Glomerular visceral epithelial cell (primary cell): Measurements from ENCODE around the gene RASAL3.
"Not testable (repeated sequence)": the region's sequence is repeated elsewhere in the genome, so short reads cannot be mapped to it uniquely, and the experiment has no call there.

Experiments used
- DNase-seq: peaks from one replicate; pipeline ENCODE4 v3.0.0-alpha.2; 2016; ENCODE audit errors: extremely low spot score

RASAL3 gene

GRCh38 chr19:15473821-15474220 is 9.5 kb upstream of the RASAL3 start:
- not testable (repeated sequence) for DNase-seq

- DNase-seq, result no peak
Measured at GRCh38 chr19:15471639-15472101, 7.3 kb upstream of the RASAL3 start.

- no peak for DNase-seq
Measured at GRCh38 chr19:15469513-15470297, 5.4 kb upstream of the RASAL3 start.

GRCh38 chr19:15468675-15469512 is 4.5 kb upstream of the RASAL3 start:
- no peak for DNase-seq

GRCh38 chr19:15467734-15468214 is 3.4 kb upstream of the RASAL3 start:
- no peak for DNase-seq

- DNase-seq, result no peak
Measured at GRCh38 chr19:15466851-15467733, 2.7 kb upstream of the RASAL3 start.

- no peak for DNase-seq
Measured at GRCh38 chr19:15463861-15464371, 428 bp downstream of the RASAL3 start.

- no peak for DNase-seq
Measured at GRCh38 chr19:15461694-15462093, 2.6 kb downstream of the RASAL3 start.

- no peak for DNase-seq
Measured at GRCh38 chr19:15457701-15458484, 6.5 kb downstream of the RASAL3 start.

- no peak for DNase-seq
Measured at GRCh38 chr19:15456871-15457700, 7.3 kb downstream of the RASAL3 start.

GRCh38 chr19:15456441-15456840 is 7.9 kb downstream of the RASAL3 start:
- no peak for DNase-seq

- DNase-seq, result no peak
Measured at GRCh38 chr19:15455996-15456395, 8.3 kb downstream of the RASAL3 start.

GRCh38 chr19:15453906-15454860 is 10.2 kb downstream of the RASAL3 start:
- DNase-seq, result no peak

- DNase-seq, result no peak
Measured at GRCh38 chr19:15453091-15453578, 11.2 kb downstream of the RASAL3 start.

GRCh38 chr19:15452111-15453047 is 12.0 kb downstream of the RASAL3 start:
- DNase-seq, result peak; percentile 49

- DNase-seq, result no peak
Measured at GRCh38 chr19:15450528-15450890, 13.8 kb downstream of the RASAL3 start.
